ENCODE data around the gene CDYL. TPM values are rescaled to one million over a fixed set of nuclear protein-coding genes. Genes with fewer than 3 reads are reported as not detected.

Gene CDYL
- total and polyA plus RNA-seq, 8 donors: 3.4 to 15.3 (median 10.2) TPM

DNA sequence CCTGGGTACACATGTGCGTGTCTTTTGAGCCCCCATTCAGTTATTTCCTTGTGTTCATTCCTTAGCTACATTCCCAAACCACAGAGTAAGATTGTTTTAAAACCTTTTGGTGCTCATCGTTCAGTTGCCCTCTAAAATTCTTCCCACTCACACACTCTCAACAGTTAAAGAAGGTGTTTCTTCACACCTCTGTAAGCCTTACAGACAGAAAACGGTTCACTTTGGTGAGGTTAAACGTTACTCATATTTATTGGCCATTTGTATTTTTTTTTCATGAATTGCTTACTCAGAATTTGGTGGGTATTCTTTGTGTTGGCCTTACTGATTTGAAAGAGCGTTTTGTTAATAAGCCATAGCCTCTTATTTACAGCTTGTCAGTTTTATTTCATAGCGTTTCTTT lies 97.7 kb downstream of the CDYL start:
- 82 to 84% methylated on average over 6 of the region's 6 CpGs for WGBS, 2 donors
- intact Hi-C loops (cut with DNase I): no loop called here
- no peaks in the 10 kb centered on the region for H3K36me3 ChIP-seq
- H3K27me3 ChIP-seq: no peaks in the 10 kb centered on the region
- no peak for DNase-seq
- TF ChIP-seq, protein P1, sequence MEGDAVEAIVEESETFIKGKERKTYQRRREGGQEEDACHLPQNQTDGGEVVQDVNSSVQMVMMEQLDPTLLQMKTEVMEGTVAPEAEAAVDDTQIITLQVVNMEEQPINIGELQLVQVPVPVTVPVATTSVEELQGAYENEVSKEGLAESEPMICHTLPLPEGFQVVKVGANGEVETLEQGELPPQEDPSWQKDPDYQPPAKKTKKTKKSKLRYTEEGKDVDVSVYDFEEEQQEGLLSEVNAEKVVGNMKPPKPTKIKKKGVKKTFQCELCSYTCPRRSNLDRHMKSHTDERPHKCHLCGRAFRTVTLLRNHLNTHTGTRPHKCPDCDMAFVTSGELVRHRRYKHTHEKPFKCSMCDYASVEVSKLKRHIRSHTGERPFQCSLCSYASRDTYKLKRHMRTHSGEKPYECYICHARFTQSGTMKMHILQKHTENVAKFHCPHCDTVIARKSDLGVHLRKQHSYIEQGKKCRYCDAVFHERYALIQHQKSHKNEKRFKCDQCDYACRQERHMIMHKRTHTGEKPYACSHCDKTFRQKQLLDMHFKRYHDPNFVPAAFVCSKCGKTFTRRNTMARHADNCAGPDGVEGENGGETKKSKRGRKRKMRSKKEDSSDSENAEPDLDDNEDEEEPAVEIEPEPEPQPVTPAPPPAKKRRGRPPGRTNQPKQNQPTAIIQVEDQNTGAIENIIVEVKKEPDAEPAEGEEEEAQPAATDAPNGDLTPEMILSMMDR (IDR thresholded peaks at IDR 0.05): no peak
- H3K4me3 ChIP-seq: no peak overlapping the region
- H3K27ac ChIP-seq: no peak overlapping the region
- no peak for ATAC-seq
- no peaks in the 10 kb centered on the region for H3K9me3 ChIP-seq
- FAIRE-seq: no peak
- peaks cover 0 to 4% (median 2%) of the 10 kb centered on the region in 3 donors for H3K4me1 ChIP-seq

DNA sequence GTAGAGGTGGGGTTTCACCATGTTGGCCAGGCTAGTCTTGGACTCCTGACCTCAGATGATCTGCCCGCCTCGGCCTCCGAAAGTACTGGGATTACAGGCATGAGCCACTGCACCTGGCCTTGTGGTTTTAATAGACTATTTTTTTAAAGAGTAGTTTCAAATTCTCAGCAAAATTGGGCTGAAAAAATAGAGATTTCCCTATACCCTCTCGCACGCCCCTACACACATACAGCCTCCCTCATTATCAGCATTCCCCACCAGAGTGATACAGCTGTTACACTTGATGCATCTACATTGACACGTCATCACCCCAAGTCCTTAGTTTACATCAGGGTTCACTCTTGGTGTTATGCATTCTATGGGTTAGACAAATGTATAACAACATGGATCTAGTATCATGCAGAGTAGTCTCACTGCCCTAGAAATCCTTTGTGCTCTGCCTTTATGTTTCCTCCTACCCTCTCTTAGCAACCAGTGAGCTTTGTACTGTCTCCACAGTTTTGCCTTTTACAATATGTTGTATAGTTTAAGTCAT lies 103.6 kb downstream of the CDYL start:
- intact Hi-C loops (cut with DNase I): no loop called here
- Histone ChIP-seq H3K36me3 (no peaks in the 10 kb centered on the region), H3K4me1 (peaks cover 0 to 3% (median 0%) of the 10 kb centered on the region in 3 donors), H3K27ac (no peak overlapping the region), H3K27me3 (no peaks in the 10 kb centered on the region), H3K9me3 (no peaks in the 10 kb centered on the region), H3K4me3 (no peak overlapping the region)
- DNase-seq (no peak), FAIRE-seq (no peak), ATAC-seq (no peak)
- 95 to 97% methylated on average over 6 of the region's 6 CpGs for WGBS, 2 donors
- TF ChIP-seq, protein P1 (IDR thresholded peaks at IDR 0.05): no peak

DNA sequence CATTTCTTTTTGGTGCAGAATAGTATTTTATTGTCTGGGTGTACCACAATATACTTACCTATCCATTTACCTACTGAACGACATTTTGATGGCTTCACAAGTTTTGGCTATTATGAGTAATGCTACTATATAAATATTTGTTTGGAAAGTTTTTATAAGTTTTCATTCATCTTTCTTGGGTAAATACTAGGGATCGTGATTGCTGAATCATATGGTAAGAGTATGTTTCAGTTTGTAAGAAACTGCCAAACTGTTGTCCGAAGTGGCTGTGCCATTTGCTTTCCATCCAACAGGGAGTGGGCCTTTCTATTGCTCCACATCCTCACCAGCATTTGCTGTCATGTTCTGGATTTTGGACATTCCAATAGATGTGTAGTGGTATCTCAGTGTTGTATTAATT lies 104.2 kb downstream of the CDYL start:
- 58 to 62% methylated on average over 3 of the region's 3 CpGs for WGBS, 2 donors
- no peak for DNase-seq
- ATAC-seq: no peak
- Histone ChIP-seq H3K9me3 (no peaks in the 10 kb centered on the region), H3K27me3 (no peaks in the 10 kb centered on the region), H3K36me3 (no peaks in the 10 kb centered on the region), H3K4me1 (peaks cover 0 to 3% (median 0%) of the 10 kb centered on the region in 3 donors), H3K27ac (no peak overlapping the region), H3K4me3 (no peak overlapping the region)
- intact Hi-C loops (cut with DNase I): no loop called here
- TF ChIP-seq, protein P1 (IDR thresholded peaks at IDR 0.05): no peak
- FAIRE-seq: peak; percentile 81

DNA sequence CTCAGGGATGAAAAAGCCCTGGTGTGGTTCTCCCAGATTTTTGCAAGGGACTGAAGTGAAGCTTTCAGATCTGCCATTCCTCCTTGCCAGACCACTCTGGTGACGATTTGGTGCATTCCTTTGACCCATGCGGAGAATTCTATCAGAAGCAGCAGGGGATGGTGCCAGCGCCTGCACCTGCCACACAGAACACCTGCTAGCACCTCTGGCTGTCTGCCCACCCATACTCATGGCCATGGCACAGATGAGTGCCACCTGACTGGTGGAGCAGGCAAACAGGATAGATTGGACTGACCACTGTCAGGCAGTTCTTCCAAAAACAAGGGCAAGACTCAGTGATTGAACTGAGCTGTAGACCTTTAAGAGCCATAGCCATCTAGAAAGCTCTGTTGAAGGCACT lies 107.1 kb downstream of the CDYL start:
- TF ChIP-seq, protein P1 (IDR thresholded peaks at IDR 0.05): no peak
- Histone ChIP-seq H3K27me3 (no peaks in the 10 kb centered on the region), H3K36me3 (no peaks in the 10 kb centered on the region), H3K4me3 (no peak overlapping the region), H3K9me3 (no peaks in the 10 kb centered on the region), H3K27ac (no peak overlapping the region), H3K4me1 (peaks cover 0 to 3% (median 0%) of the 10 kb centered on the region in 3 donors)
- intact Hi-C loops (cut with DNase I): no loop called here
- ATAC-seq (peak; percentile 84 to 95 (median 90)), DNase-seq (peak; percentile 34 to 83 (median 64)), FAIRE-seq (no peak)
- WGBS, 2 donors: 23 to 35% methylated on average over 3 of the region's 3 CpGs

DNA sequence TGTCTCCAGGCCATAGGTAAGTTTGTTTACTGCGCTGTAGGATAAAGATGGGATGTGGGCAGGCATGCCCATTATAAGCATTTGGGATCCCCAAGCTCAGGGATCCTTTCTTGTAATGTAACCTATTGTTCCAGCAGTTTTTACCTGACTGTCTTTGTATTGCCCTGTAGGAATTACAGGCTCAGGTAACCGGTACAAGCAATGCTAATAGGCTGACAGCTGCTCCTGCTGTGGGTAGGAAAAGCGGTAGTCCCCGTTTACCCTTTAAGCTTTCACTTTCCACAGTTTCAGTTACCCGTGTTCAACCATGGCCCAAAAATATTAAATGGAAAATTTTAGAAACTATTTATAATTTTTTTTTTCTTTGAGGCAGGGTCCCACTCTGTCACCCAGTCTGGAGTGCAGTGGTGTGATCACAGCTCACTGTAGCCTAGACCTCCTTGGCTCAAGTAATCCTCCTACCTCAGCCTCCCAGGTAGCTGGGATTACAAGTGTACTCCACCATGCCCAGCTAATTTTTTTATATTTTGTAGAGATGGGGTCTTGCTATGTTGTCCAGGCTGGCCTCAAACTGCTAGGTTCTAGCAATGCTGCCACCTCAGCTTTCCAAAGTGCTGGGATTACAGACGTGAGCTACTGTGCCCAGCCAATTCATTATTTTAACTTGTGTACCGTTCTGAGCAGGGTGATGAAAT lies 108.6 kb downstream of the CDYL start:
- 86 to 87% methylated on average over 7 of the region's 7 CpGs for WGBS, 2 donors
- Histone ChIP-seq H3K27me3 (no peaks in the 10 kb centered on the region), H3K4me3 (no peak overlapping the region), H3K4me1 (peaks cover 0 to 3% (median 0%) of the 10 kb centered on the region in 3 donors), H3K27ac (no peak overlapping the region), H3K9me3 (no peaks in the 10 kb centered on the region), H3K36me3 (no peaks in the 10 kb centered on the region)
- no peak for FAIRE-seq
- intact Hi-C loops (cut with DNase I): no loop called here
- ATAC-seq: no peak
- DNase-seq: no peak
- TF ChIP-seq, protein P1 (IDR thresholded peaks at IDR 0.05): no peak
